Fibroblast of skin of left quadriceps (primary cell): ENCODE data around the gene NTM.

Experiments used
- DNase-seq, 2 experiments: peaks; one replicate each; pipeline ENCODE4 v3.0.0-alpha.2; 2013; ENCODE audit warnings: low read depth in 2 of 2

The NTM gene

GRCh38 chr11:132205496-132205895, 835.1 kb downstream of the NTM start:
- no peak for DNase-seq

- no peak for DNase-seq
Observed at GRCh38 chr11:132206993-132207392, 836.6 kb downstream of the NTM start.

- no peak for DNase-seq
Observed at GRCh38 chr11:132208477-132209055, 838.2 kb downstream of the NTM start.

GRCh38 chr11:132211479-132211878, 841.1 kb downstream of the NTM start:
- DNase-seq, result no peak

GRCh38 chr11:132217856-132218255, 847.4 kb downstream of the NTM start:
- no peak for DNase-seq

GRCh38 chr11:132220474-132220873, 850.1 kb downstream of the NTM start:
- peak; percentile 92 to 93 for DNase-seq

- DNase-seq, result no peak
Observed at GRCh38 chr11:132222345-132222744, 851.9 kb downstream of the NTM start.

- DNase-seq, result no peak
Observed at GRCh38 chr11:132226522-132226921, 856.1 kb downstream of the NTM start.

- DNase-seq, result peak in 1 of 2 experiments; percentile 17
Observed at GRCh38 chr11:132228746-132229325, 858.4 kb downstream of the NTM start.

- DNase-seq, result no peak
Observed at GRCh38 chr11:132231656-132232347, 861.4 kb downstream of the NTM start.

- DNase-seq, result peak; percentile 94
Observed at GRCh38 chr11:132234878-132235277, 864.5 kb downstream of the NTM start.

GRCh38 chr11:132237781-132238180, 867.4 kb downstream of the NTM start:
- DNase-seq, result no peak

GRCh38 chr11:132238331-132238866, 868.0 kb downstream of the NTM start:
- no peak for DNase-seq

- no peak for DNase-seq
Observed at GRCh38 chr11:132240374-132240773, 870.0 kb downstream of the NTM start.

- no peak for DNase-seq
Observed at GRCh38 chr11:132242632-132243031, 872.2 kb downstream of the NTM start.

- DNase-seq, result no peak
Observed at GRCh38 chr11:132244846-132245245, 874.4 kb downstream of the NTM start.

- no peak for DNase-seq
Observed at GRCh38 chr11:132245403-132246385, 875.3 kb downstream of the NTM start.

- no peak for DNase-seq
Observed at GRCh38 chr11:132248580-132248979, 878.2 kb downstream of the NTM start.

- no peak for DNase-seq
Observed at GRCh38 chr11:132249256-132249655, 878.8 kb downstream of the NTM start.

GRCh38 chr11:132251061-132251460, 880.6 kb downstream of the NTM start:
- no peak for DNase-seq

- no peak for DNase-seq
Observed at GRCh38 chr11:132253469-132254264, 883.3 kb downstream of the NTM start.
